HG03354 (cell line): Measurements from ENCODE around the gene RNU11.
A peak's percentile ranks its signal among the peaks of the same experiment; 100 is the strongest.
"Not testable (repeated sequence)": the region's sequence is repeated elsewhere in the genome, so short reads cannot be mapped to it uniquely, and the experiment has no call there.

Experiments used
- ATAC-seq: cut with Tn5 transposase; IDR thresholded peaks from one replicate; pipeline ENCODE4 v1.9.1; 2021; ENCODE audit warnings: mild to moderate bottlenecking; ENCODE audit not compliant: unreplicated experiment, poor library complexity, severe bottlenecking

Gene RNU11

GRCh38 chr1:28655448-28656311 lies 7.3 kb downstream of the RNU11 start:
- not testable (repeated sequence) for ATAC-seq

GRCh38 chr1:28656335-28656734 lies 7.9 kb downstream of the RNU11 start:
- no peak for ATAC-seq

GRCh38 chr1:28663871-28664470 lies 15.6 kb downstream of the RNU11 start:
- ATAC-seq: no peak

- no peak for ATAC-seq
Measured at GRCh38 chr1:28666806-28667205, 18.4 kb downstream of the RNU11 start.

GRCh38 chr1:28668191-28668955 lies 20.0 kb downstream of the RNU11 start, which contains the start of gene GMEB1:
Gene GMEB1, plus strand, starts transcription at chr1:28668784. Its CDS starts 14,829 bp downstream, at chr1:28683613.
- peak; percentile 75 for ATAC-seq

GRCh38 chr1:28668956-28669723 lies 20.7 kb downstream of the RNU11 start:
- ATAC-seq: peak; percentile 57

GRCh38 chr1:28671254-28671780 lies 22.9 kb downstream of the RNU11 start:
- ATAC-seq: no peak

GRCh38 chr1:28672971-28673370 lies 24.6 kb downstream of the RNU11 start:
- not testable (repeated sequence) for ATAC-seq

GRCh38 chr1:28675924-28676257 lies 27.5 kb downstream of the RNU11 start:
- no peak for ATAC-seq

- ATAC-seq: no peak
Measured at GRCh38 chr1:28680151-28680550, 31.8 kb downstream of the RNU11 start.

GRCh38 chr1:28682840-28683239 lies 34.4 kb downstream of the RNU11 start:
- no peak for ATAC-seq

- ATAC-seq: no peak
Measured at GRCh38 chr1:28684937-28685336, 36.5 kb downstream of the RNU11 start.

- ATAC-seq: not testable (repeated sequence)
Measured at GRCh38 chr1:28691627-28692026, 43.2 kb downstream of the RNU11 start.
